GM18511 (cell line): Measurements from ENCODE around the gene PCK2.

Experiments used
- ATAC-seq: cut with Tn5 transposase; IDR thresholded peaks from one replicate; pipeline ENCODE4 v1.9.1; 2021; ENCODE audit warnings: mild to moderate bottlenecking, moderate library complexity; ENCODE audit not compliant: unreplicated experiment

PCK2 gene

GRCh38 chr14:24060984-24061913 is 32.9 kb upstream of the PCK2 start:
- no peak for ATAC-seq

- no peak for ATAC-seq
Observed at GRCh38 chr14:24062216-24062980, 31.7 kb upstream of the PCK2 start.

GRCh38 chr14:24063263-24063836 is 30.8 kb upstream of the PCK2 start:
- no peak for ATAC-seq

- no peak for ATAC-seq
Observed at GRCh38 chr14:24064091-24064795, 29.9 kb upstream of the PCK2 start.

- ATAC-seq = no peak
Observed at GRCh38 chr14:24064856-24065255, 29.3 kb upstream of the PCK2 start.

- no peak for ATAC-seq
Observed at GRCh38 chr14:24065408-24065807, 28.7 kb upstream of the PCK2 start.

- ATAC-seq = no peak
Observed at GRCh38 chr14:24066496-24067132, 27.5 kb upstream of the PCK2 start.

- no peak for ATAC-seq
Observed at GRCh38 chr14:24067133-24068082, 26.7 kb upstream of the PCK2 start.

GRCh38 chr14:24068711-24069410 is 25.2 kb upstream of the PCK2 start:
- ATAC-seq = no peak

- ATAC-seq = no peak
Observed at GRCh38 chr14:24069411-24069735, 24.7 kb upstream of the PCK2 start.

GRCh38 chr14:24070285-24071143 is 23.6 kb upstream of the PCK2 start:
- no peak for ATAC-seq

GRCh38 chr14:24071144-24071697 is 22.9 kb upstream of the PCK2 start, which contains the start of gene CPNE6:
Gene CPNE6 (plus strand): TSS chr14:24071562. CDS start chr14:24072937, 1,375 bp downstream.
- ATAC-seq = no peak

- ATAC-seq = no peak
Observed at GRCh38 chr14:24071836-24072430, 22.2 kb upstream of the PCK2 start.

GRCh38 chr14:24072436-24072835 is 21.7 kb upstream of the PCK2 start:
- no peak for ATAC-seq

- ATAC-seq = no peak
Observed at GRCh38 chr14:24072881-24073877, 20.9 kb upstream of the PCK2 start.
